NCI-H82 treated with DMSO at 0.1 percent for 48 hours (cell line): ENCODE results near the gene ADAMTS12.

Experiments used
- DNase-seq: peaks from one replicate; lab custom pipeline; 2025; ENCODE audit not compliant: unreplicated experiment; lab: John Stamatoyannopoulos, UW

ADAMTS12 gene

GRCh38 chr5:33715661-33716060 lies 176.1 kb downstream of the ADAMTS12 start:
- DNase-seq, result no peak

GRCh38 chr5:33713136-33713765 lies 178.5 kb downstream of the ADAMTS12 start:
- no peak for DNase-seq

- DNase-seq, result no peak
Observed at GRCh38 chr5:33712664-33713063, 179.1 kb downstream of the ADAMTS12 start.

GRCh38 chr5:33711094-33711679 lies 180.6 kb downstream of the ADAMTS12 start:
- DNase-seq, result no peak

- no peak for DNase-seq
Observed at GRCh38 chr5:33702867-33703266, 188.9 kb downstream of the ADAMTS12 start.

GRCh38 chr5:33701951-33702350 lies 189.8 kb downstream of the ADAMTS12 start:
- DNase-seq, result no peak

- no peak for DNase-seq
Observed at GRCh38 chr5:33701251-33701650, 190.5 kb downstream of the ADAMTS12 start.

- no peak for DNase-seq
Observed at GRCh38 chr5:33696411-33696810, 195.4 kb downstream of the ADAMTS12 start.

- DNase-seq, result no peak
Observed at GRCh38 chr5:33692980-33693379, 198.8 kb downstream of the ADAMTS12 start.

- no peak for DNase-seq
Observed at GRCh38 chr5:33691856-33692255, 199.9 kb downstream of the ADAMTS12 start.

GRCh38 chr5:33690374-33691135 lies 201.2 kb downstream of the ADAMTS12 start:
- DNase-seq, result no peak

- no peak for DNase-seq
Observed at GRCh38 chr5:33688526-33688925, 203.3 kb downstream of the ADAMTS12 start.

GRCh38 chr5:33688066-33688465 lies 203.7 kb downstream of the ADAMTS12 start:
- DNase-seq, result no peak

- no peak for DNase-seq
Observed at GRCh38 chr5:33685873-33686755, 205.7 kb downstream of the ADAMTS12 start.

- DNase-seq, result no peak
Observed at GRCh38 chr5:33684496-33685159, 207.2 kb downstream of the ADAMTS12 start.

GRCh38 chr5:33679791-33680190 lies 212.0 kb downstream of the ADAMTS12 start:
- no peak for DNase-seq

- DNase-seq, result no peak
Observed at GRCh38 chr5:33675958-33676464, 215.8 kb downstream of the ADAMTS12 start.

- DNase-seq, result no peak
Observed at GRCh38 chr5:33671700-33672291, 220.0 kb downstream of the ADAMTS12 start.

GRCh38 chr5:33662722-33663427 lies 228.9 kb downstream of the ADAMTS12 start:
- DNase-seq, result no peak
